GM18867 (cell line): ENCODE data around the gene TMEM25.
A peak's percentile ranks its signal among the peaks of the same experiment; 100 is the strongest.
"Not testable (repeated sequence)": the region's sequence is repeated elsewhere in the genome, so short reads cannot be mapped to it uniquely, and the experiment has no call there.

Source experiments
- ATAC-seq: cut with Tn5 transposase; IDR thresholded peaks from one replicate; pipeline ENCODE4 v1.9.1; 2021; ENCODE audit warnings: mild to moderate bottlenecking, moderate library complexity; ENCODE audit not compliant: unreplicated experiment

Gene TMEM25

GRCh38 chr11:118531597-118532084 lies 649 bp downstream of the TMEM25 start:
- no peak for ATAC-seq

GRCh38 chr11:118532091-118532490 lies 1.1 kb downstream of the TMEM25 start:
- ATAC-seq, result no peak

GRCh38 chr11:118532852-118533768 lies 2.1 kb downstream of the TMEM25 start:
- no peak for ATAC-seq

DNA sequence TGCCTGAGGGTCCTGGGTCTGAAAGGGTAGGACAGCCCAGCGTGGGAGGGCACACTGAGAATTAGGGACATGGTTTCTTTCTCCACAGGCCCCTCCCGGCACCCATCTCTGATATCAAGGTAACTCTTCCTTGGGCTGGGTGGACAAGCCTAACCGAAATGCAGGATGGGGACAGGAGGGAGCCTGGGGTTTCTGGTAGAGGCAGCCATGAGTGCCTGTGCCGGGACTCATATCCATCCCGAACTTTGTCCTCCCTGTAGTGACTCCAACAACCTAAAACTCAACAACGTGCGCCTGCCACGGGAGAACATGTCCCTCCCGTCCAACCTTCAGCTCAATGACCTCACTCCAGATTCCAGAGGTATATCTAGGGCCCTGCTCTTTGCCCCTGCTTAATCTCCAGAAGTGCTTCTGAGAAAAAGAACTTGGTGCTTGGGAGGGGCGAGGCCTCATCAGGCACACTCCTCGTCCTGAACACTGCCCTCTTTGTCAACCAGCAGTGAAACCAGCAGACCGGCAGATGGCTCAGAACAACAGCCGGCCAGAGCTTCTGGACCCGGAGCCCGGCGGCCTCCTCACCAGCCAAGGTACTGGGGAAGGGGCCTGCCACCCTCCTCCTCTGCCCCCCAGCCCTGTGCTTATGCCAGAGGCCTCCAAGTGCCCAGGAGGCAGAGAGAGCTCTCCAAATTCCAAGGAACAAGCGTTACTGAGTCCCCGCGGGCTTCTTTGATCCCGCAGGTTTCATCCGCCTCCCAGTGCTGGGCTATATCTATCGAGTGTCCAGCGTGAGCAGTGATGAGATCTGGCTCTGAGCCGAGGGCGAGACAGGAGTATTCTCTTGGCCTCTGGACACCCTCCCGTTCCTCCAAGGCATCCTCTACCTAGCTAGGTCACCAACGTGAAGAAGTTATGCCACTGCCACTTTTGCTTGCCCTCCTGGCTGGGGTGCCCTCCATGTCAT lies 3.1 kb downstream of the TMEM25 start:
- no peak for ATAC-seq

- ATAC-seq, result no peak
Observed at GRCh38 chr11:118535261-118535660, 4.3 kb downstream of the TMEM25 start.

DNA sequence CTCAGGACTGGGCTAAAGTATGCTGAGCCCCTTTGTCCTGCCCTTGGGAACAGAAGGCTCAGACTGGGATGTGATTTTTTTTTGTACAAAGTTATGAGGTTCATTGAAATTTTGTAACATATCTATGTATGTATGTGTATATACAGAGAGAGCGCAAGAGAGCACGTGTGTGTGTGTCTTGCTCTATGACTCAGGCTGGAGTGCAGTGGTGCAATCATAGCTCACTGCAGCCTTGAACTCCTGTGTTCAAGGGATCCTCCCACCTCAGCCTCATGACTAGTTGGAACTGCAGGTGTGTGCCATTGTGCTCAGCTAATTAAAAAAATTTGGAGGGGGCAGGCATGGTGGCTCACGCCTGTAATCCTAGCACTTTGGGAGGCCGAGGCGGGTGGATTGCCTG lies 5.7 kb downstream of the TMEM25 start:
- ATAC-seq, result no peak

GRCh38 chr11:118537409-118537980 lies 6.5 kb downstream of the TMEM25 start:
- ATAC-seq, result no peak

DNA sequence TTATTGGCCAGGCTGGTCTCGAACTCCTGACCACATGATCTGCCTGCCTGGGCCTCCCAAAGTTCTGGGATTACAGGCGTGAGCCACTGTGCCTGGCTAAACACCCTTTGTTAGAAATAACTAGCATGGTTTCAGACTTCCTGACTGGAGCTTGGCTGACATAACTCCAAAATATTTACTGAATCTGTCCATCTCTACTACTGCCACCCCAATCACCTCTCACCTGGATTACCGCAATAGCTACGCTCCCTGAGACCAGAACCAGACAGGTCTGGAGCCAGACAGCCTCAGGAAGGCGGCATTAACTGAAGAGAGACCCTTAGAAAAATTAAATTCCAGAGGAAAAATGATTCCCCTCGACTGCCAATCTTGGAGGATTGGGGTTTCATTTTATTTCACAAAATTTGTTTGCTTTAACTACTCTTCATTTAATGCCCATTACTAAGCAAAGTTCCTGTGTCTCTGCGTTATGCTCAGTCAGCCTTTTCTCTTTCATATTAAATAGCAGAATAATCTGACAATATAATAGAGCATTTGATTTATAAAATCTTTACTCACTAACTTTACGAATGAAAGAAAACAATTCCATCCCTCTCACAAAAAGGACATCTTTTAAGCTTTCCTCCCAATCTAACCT lies 13.1 kb downstream of the TMEM25 start:
- no peak for ATAC-seq

DNA sequence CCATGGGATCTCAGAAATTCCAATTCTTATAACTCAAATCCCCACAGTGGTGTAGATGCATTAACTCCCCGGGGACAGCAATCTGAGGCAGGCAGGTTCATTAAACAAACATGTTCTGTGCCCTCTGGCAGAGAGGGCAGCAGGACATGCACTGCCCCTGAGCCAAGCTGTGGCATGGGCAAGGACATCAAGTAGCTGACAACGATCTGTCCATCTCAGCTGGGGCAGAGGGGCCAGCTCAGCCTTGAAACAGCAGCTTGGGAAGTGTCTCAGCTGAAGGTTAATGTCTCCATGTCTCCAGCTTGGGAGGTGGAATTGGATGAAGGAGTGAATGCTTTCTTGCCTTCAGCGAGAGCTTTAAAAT lies 13.6 kb downstream of the TMEM25 start:
- ATAC-seq, result no peak

DNA sequence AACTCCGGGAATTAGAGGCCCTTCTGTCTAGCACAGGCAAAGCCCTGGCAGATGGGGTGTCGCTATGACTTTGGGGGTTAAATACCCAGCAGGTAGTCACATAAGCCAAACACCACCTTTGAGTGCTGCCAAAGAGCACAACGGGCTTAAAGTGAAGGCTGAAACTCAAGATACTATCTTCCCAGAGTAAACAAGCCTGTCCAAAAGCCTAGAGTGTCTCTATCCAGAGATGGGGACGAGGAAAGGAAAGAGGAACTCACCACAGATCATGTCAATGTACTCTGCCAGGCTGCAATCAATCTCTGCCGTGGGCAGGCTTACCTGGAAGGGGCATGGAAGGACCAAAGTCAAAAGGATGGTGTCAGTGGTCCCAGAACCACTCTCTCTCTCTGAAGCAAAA lies 14.5 kb downstream of the TMEM25 start:
- no peak for ATAC-seq

GRCh38 chr11:118547132-118547531 lies 16.1 kb downstream of the TMEM25 start:
- no peak for ATAC-seq

DNA sequence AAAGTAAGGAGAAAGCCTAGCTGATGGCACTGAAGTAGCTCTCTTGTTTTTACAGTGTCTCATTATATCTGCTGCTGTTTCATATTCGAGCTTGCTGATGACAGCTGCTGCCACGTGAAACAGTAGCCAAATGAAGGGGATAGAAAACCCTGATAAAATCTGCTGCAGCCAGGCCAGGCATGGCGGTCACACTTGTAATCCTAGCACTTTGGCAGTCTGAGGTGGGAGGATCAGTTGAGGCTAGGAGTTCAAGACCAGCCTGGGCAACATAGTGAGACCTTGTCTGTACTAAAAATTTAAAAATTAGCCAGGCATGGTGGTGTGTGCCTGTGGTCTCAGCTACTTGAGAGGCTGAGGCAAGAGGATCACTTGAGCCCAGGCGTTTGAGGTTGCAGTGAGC lies 21.3 kb downstream of the TMEM25 start:
- ATAC-seq, result no peak

GRCh38 chr11:118560806-118561205 lies 29.8 kb downstream of the TMEM25 start:
- no peak for ATAC-seq

DNA sequence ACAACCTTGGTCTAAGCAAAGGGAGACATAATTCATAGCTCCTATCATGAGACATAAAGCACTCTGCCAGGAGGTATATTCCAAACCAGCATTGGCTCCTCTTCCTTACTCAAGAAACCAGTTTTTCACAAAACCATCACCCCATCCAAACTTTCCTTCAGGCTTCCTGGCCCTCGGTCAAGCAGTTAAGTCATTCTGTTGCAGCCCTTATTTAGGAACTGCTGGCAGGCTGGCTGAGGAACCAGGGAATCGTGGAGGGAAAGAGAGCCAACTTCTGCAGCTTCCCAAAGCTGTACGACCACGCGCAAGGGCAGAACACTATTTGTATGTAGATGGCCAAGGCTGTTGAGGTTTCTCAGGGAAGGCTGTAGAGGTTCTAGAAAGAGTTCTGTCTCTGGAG lies 34.1 kb downstream of the TMEM25 start:
- ATAC-seq, result no peak

DNA sequence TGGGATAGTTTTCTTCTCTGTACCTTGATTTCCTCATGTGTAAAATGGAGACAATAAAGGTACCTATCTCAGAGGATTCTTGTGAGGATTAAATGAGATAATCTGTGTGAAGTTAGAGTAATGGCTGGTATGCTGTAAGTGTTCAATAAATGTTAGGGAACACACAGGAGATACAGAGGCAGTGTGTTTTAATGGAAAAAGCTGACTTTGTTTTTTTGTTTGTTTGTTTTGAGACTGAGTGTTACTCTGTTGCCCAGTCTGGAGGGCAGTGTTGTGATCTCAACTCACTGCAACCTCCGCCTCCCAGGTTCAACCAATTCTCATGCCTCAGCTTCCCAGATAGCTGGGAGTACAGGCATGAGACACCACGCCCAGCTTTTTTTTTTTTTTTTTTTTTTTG lies 38.7 kb downstream of the TMEM25 start:
- no peak for ATAC-seq

- no peak for ATAC-seq
Observed at GRCh38 chr11:118570787-118571186, 39.8 kb downstream of the TMEM25 start.

DNA sequence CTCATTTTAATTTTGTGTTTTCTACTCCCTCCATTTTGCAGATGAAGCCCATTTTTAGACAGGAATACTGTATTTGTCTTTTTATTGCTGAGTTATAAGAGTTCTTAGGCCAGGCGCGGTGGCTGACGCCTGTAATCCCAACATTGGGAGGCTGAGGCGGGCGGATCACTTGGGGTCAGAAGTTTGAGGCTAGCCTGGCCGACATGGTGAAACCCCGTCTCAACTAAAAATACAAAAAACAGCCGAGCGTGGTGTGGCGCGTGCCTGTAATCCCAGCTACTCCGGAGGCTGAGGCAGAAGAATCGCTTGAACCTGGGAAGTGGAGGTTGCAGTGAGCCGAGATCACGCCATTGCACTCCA lies 40.7 kb downstream of the TMEM25 start:
- not testable (repeated sequence) for ATAC-seq

GRCh38 chr11:118572061-118572980 lies 41.3 kb downstream of the TMEM25 start, which contains the start of gene ARCN1:
Gene ARCN1, plus strand, starts transcription at chr11:118572409. Its CDS starts 139 bp downstream, at chr11:118572548.
- ATAC-seq, result peak; percentile 69

- peak; percentile 24 for ATAC-seq
Observed at GRCh38 chr11:118572981-118573550, 42.1 kb downstream of the TMEM25 start.
